Astrocyte (in vitro differentiated cells and primary cell): ENCODE data around the gene C2orf76. TPM values are rescaled to one million over a fixed set of nuclear protein-coding genes. Genes with fewer than 3 reads are reported as not detected.

Experiments
- DNase-seq: peaks from one replicate; pipeline ENCODE4 v3.0.0-alpha.2; 2010; ENCODE audit warnings: low read depth
- FAIRE-seq: peaks from 2 replicates; lab custom pipeline; 2011; peaks lifted over from hg19 to GRCh38; lab: Jason Lieb, UNC
- H2AFZ ChIP-seq: 2 replicates; pipeline ENCODE4 v1.6.0; 2012; ENCODE audit warnings: low read depth, low read length, inconsistent platforms
- H3K27ac ChIP-seq: 2 replicates; pipeline ENCODE4 v1.5.1; 2011; ENCODE audit warnings: low read depth, low read length, inconsistent platforms
- H3K27me3 ChIP-seq: 2 replicates; pipeline ENCODE4 v1.6.0; 2011; ENCODE audit warnings: low read length, inconsistent platforms; ENCODE audit not compliant: insufficient read depth
- H3K36me3 ChIP-seq: 2 replicates; pipeline ENCODE4 v1.5.1; 2011; ENCODE audit warnings: low read length, inconsistent platforms; ENCODE audit not compliant: insufficient read depth
- H3K4me1 ChIP-seq: 2 replicates; pipeline ENCODE4 v1.5.1; 2011; ENCODE audit warnings: low read length, inconsistent platforms; ENCODE audit not compliant: insufficient read depth
- H3K4me2 ChIP-seq: 2 replicates; pipeline ENCODE4 v1.6.0; 2012; ENCODE audit warnings: low read length, inconsistent platforms
- H3K4me3 ChIP-seq: 2 replicates; pipeline ENCODE4 v1.5.1; 2011; ENCODE audit warnings: low read depth, mild to moderate bottlenecking, low read length, inconsistent platforms; ENCODE audit not compliant: insufficient read depth
- H3K79me2 ChIP-seq: 2 replicates; pipeline ENCODE4 v1.6.0; 2012; ENCODE audit warnings: mild to moderate bottlenecking, low read length, inconsistent platforms; ENCODE audit not compliant: insufficient read depth
- H3K9ac ChIP-seq: 2 replicates; pipeline ENCODE4 v1.6.0; 2012; ENCODE audit warnings: mild to moderate bottlenecking, low read length, inconsistent platforms
- H3K9me3 ChIP-seq: 2 replicates; pipeline ENCODE4 v1.5.1; 2012; ENCODE audit warnings: low read depth, mild to moderate bottlenecking, low read length, inconsistent platforms; ENCODE audit not compliant: insufficient read depth
- H4K20me1 ChIP-seq: 2 replicates; pipeline ENCODE4 v1.6.0; 2012; ENCODE audit warnings: low read length, inconsistent platforms; ENCODE audit not compliant: insufficient read depth
- H3K27ac Mint-ChIP-seq: one replicate; pipeline ENCODE4 v1.8.0; 2021; ENCODE audit warnings: mild to moderate bottlenecking, mixed read lengths; ENCODE audit not compliant: unreplicated experiment
- H3K27me3 Mint-ChIP-seq: one replicate; pipeline ENCODE4 v1.8.0; 2021; ENCODE audit warnings: low read depth, mixed read lengths; ENCODE audit not compliant: unreplicated experiment
- H3K36me3 Mint-ChIP-seq: one replicate; pipeline ENCODE4 v1.8.0; 2021; ENCODE audit warnings: low read depth, mixed read lengths; ENCODE audit not compliant: unreplicated experiment
- H3K4me1 Mint-ChIP-seq: one replicate; pipeline ENCODE4 v1.8.0; 2021; ENCODE audit warnings: low read depth, mixed read lengths; ENCODE audit not compliant: unreplicated experiment
- H3K4me3 Mint-ChIP-seq: one replicate; pipeline ENCODE4 v1.8.0; 2021; ENCODE audit warnings: mild to moderate bottlenecking, moderate library complexity, mixed read lengths; ENCODE audit not compliant: unreplicated experiment
- H3K9me3 Mint-ChIP-seq: one replicate; pipeline ENCODE4 v1.8.0; 2021; ENCODE audit warnings: mild to moderate bottlenecking, mixed read lengths; ENCODE audit not compliant: unreplicated experiment
- CTCF ChIP-seq: IDR thresholded peaks from 2 replicates; pipeline ENCODE4 v1.5.1; 2011; ENCODE audit warnings: low read depth, mild to moderate bottlenecking, inconsistent platforms, low read length, moderate library complexity; ENCODE audit not compliant: insufficient read depth
- EZH2 ChIP-seq: IDR thresholded peaks from 2 replicates; pipeline ENCODE4 v1.6.1; 2012; ENCODE audit warnings: mild to moderate bottlenecking, low read length, inconsistent platforms; ENCODE audit not compliant: insufficient read depth
- total RNA-seq: library from RNA; stranded (reverse); gene quantifications from 2 replicates; pipeline ENCODE4 v1.2.1, GENCODE V29; 2021

Gene C2orf76
- total RNA-seq, 1 donor from 2014 or later, result 9.2 TPM

- Mint-ChIP-seq H3K9me3 (peaks cover 4% of the 10 kb centered on the region), H3K27ac (no peak overlapping the region), H3K36me3 (no peaks in the 10 kb centered on the region), H3K27me3 (peaks cover 1% of the 10 kb centered on the region), H3K4me3 (no peak overlapping the region), H3K4me1 (peaks cover 13% of the 10 kb centered on the region)
- Histone ChIP-seq H3K4me1 (peaks cover 10% of the 10 kb centered on the region), H2AFZ (no peak overlapping the region), H3K4me3 (no peak overlapping the region), H3K27me3 (no peaks in the 10 kb centered on the region), H3K36me3 (no peaks in the 10 kb centered on the region), H3K4me2 (peak overlapping the region; percentile 23), H4K20me1 (no peaks in the 10 kb centered on the region), H3K9ac (no peak overlapping the region), H3K9me3 (no peaks in the 10 kb centered on the region), H3K79me2 (no peaks in the 10 kb centered on the region), H3K27ac (no peak overlapping the region)
- DNase-seq, result peak; percentile 75
- TF ChIP-seq CTCF, result no peak
- no peak for TF ChIP-seq EZH2
- FAIRE-seq, result no peak
These were observed 20.9 kb upstream of the C2orf76 start for GRCh38 chr2:119387381-119388129.

GRCh38 chr2:119385466-119385865 is 18.8 kb upstream of the C2orf76 start:
- peaks cover 6% of the 10 kb centered on the region for H3K27me3 Mint-ChIP-seq
- Histone ChIP-seq H3K9ac (no peak overlapping the region), H3K27me3 (no peaks in the 10 kb centered on the region), H3K27ac (no peak overlapping the region), H2AFZ (no peak overlapping the region), H3K9me3 (no peaks in the 10 kb centered on the region), H3K79me2 (no peaks in the 10 kb centered on the region), H4K20me1 (no peaks in the 10 kb centered on the region), H3K4me3 (no peak overlapping the region), H3K36me3 (no peaks in the 10 kb centered on the region), H3K4me1 (peaks cover 10% of the 10 kb centered on the region), H3K4me2 (no peak overlapping the region)
- H3K9me3 Mint-ChIP-seq, result peaks cover 4% of the 10 kb centered on the region
- no peak overlapping the region for H3K4me3 Mint-ChIP-seq
- FAIRE-seq, result no peak
- no peak overlapping the region for H3K27ac Mint-ChIP-seq
- no peaks in the 10 kb centered on the region for H3K36me3 Mint-ChIP-seq
- DNase-seq, result no peak
- H3K4me1 Mint-ChIP-seq, result peaks cover 13% of the 10 kb centered on the region
- no peak for TF ChIP-seq CTCF
- TF ChIP-seq EZH2, result no peak

GRCh38 chr2:119384971-119385370 is 18.3 kb upstream of the C2orf76 start:
- Histone ChIP-seq H4K20me1 (no peaks in the 10 kb centered on the region), H3K36me3 (no peaks in the 10 kb centered on the region), H3K4me1 (peaks cover 10% of the 10 kb centered on the region), H3K9ac (no peak overlapping the region), H3K79me2 (no peaks in the 10 kb centered on the region), H3K27ac (no peak overlapping the region), H3K4me2 (no peak overlapping the region), H3K9me3 (no peaks in the 10 kb centered on the region), H3K4me3 (no peak overlapping the region), H2AFZ (no peak overlapping the region), H3K27me3 (no peaks in the 10 kb centered on the region)
- Mint-ChIP-seq H3K4me1 (peaks cover 12% of the 10 kb centered on the region), H3K4me3 (no peak overlapping the region), H3K27ac (no peak overlapping the region), H3K27me3 (peaks cover 6% of the 10 kb centered on the region), H3K9me3 (peaks cover 4% of the 10 kb centered on the region), H3K36me3 (no peaks in the 10 kb centered on the region)
- TF ChIP-seq CTCF (no peak), EZH2 (no peak)
- FAIRE-seq (no peak), DNase-seq (no peak)
